Activated T-cell treated with anti-CD3 and anti-CD28 coated beads, Interleukin-2, amount 50 U/mL, for 24 hours (primary cell): Measurements from ENCODE around the gene WFDC1.

Experiments used
- DNase-seq: peaks from one replicate; pipeline ENCODE4 v3.0.0-alpha.2; 2020
- H3K27ac Mint-ChIP-seq: 2 replicates; pipeline ENCODE4 v1.8.0; 2020; ENCODE audit warnings: mild to moderate bottlenecking, mixed read lengths
- H3K27me3 Mint-ChIP-seq: 2 replicates; pipeline ENCODE4 v1.8.0; 2020; ENCODE audit warnings: mixed read lengths
- H3K36me3 Mint-ChIP-seq: 2 replicates; pipeline ENCODE4 v1.8.0; 2020; ENCODE audit warnings: low read depth, mixed read lengths
- H3K4me1 Mint-ChIP-seq: 2 replicates; pipeline ENCODE4 v1.8.0; 2020; ENCODE audit warnings: low read depth, mixed read lengths
- H3K4me3 Mint-ChIP-seq: 2 replicates; pipeline ENCODE4 v1.8.0; 2020; ENCODE audit warnings: mild to moderate bottlenecking, moderate library complexity, mixed read lengths
- H3K9me3 Mint-ChIP-seq: 2 replicates; pipeline ENCODE4 v1.8.0; 2020; ENCODE audit warnings: mixed read lengths

WFDC1 gene

GRCh38 chr16:84370723-84371552 is 76.3 kb downstream of the WFDC1 start:
- no peaks in the 10 kb centered on the region for H3K36me3 Mint-ChIP-seq
- no peak overlapping the region for H3K27ac Mint-ChIP-seq
- peaks cover 10% of the 10 kb centered on the region for H3K4me1 Mint-ChIP-seq
- H3K4me3 Mint-ChIP-seq = no peak overlapping the region
- peaks cover 65% of the 10 kb centered on the region for H3K27me3 Mint-ChIP-seq
- H3K9me3 Mint-ChIP-seq = no peaks in the 10 kb centered on the region
- DNase-seq = no peak

DNA sequence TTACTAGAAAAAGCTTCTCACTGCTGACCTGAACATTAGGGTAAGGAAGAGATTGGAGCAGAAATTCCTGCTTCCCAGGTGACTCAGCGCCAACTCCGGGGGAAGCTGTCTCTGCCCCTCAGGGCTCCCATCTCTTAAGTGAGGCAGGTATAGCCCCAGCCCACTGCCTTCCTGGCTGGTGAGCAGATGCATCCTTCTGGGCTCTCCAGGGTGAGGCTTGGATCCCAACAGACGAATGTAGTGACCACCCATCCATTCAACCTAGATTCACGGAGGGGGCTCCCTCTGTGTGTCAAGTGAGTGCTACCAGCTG is 76.8 kb downstream of the WFDC1 start:
- Mint-ChIP-seq H3K36me3 (no peaks in the 10 kb centered on the region), H3K9me3 (no peaks in the 10 kb centered on the region), H3K27me3 (peaks cover 63% of the 10 kb centered on the region), H3K27ac (no peak overlapping the region), H3K4me3 (no peak overlapping the region), H3K4me1 (peaks cover 10% of the 10 kb centered on the region)
- no peak for DNase-seq

DNA sequence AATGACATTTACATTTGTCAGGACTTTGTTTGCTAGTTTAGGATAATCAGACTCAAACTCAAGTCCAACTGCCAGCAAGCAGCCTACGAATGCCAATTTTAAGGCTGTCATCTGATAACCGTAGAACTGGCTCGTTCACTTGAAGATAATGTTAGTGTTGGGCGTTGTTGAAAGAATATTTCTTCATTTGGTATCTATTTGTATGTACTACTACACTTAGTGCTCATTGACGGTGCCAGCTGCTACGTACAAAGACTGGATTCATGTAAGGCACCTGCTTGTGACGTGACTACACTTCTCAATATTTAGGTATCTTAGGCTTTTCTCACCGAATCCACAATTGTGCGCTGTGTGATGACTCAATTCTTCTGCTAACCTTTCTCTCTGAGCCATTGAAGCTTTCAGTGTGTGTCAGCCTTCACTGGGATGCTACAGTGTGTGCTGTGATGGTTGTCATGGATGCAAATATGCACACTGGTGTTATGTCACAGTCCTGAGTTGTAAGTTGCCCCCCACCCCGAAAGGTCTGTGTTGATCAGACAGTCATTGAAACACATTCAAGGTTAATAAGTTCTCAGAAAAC is 79.3 kb downstream of the WFDC1 start:
- no peaks in the 10 kb centered on the region for H3K36me3 Mint-ChIP-seq
- H3K4me1 Mint-ChIP-seq = peaks cover 2% of the 10 kb centered on the region
- no peak overlapping the region for H3K4me3 Mint-ChIP-seq
- H3K27me3 Mint-ChIP-seq = peaks cover 45% of the 10 kb centered on the region
- no peak overlapping the region for H3K27ac Mint-ChIP-seq
- DNase-seq = no peak
- H3K9me3 Mint-ChIP-seq = no peaks in the 10 kb centered on the region

GRCh38 chr16:84378099-84378498 is 83.4 kb downstream of the WFDC1 start:
- Mint-ChIP-seq H3K36me3 (no peaks in the 10 kb centered on the region), H3K9me3 (no peaks in the 10 kb centered on the region), H3K4me1 (peaks cover 4% of the 10 kb centered on the region), H3K4me3 (no peak overlapping the region), H3K27ac (no peak overlapping the region), H3K27me3 (peaks cover 36% of the 10 kb centered on the region)
- DNase-seq = no peak

- Mint-ChIP-seq H3K27me3 (peaks cover 36% of the 10 kb centered on the region), H3K27ac (no peak overlapping the region), H3K36me3 (no peaks in the 10 kb centered on the region), H3K9me3 (no peaks in the 10 kb centered on the region), H3K4me3 (no peak overlapping the region), H3K4me1 (peaks cover 4% of the 10 kb centered on the region)
- DNase-seq = no peak
Observed at GRCh38 chr16:84378567-84378966, 83.9 kb downstream of the WFDC1 start.

DNA sequence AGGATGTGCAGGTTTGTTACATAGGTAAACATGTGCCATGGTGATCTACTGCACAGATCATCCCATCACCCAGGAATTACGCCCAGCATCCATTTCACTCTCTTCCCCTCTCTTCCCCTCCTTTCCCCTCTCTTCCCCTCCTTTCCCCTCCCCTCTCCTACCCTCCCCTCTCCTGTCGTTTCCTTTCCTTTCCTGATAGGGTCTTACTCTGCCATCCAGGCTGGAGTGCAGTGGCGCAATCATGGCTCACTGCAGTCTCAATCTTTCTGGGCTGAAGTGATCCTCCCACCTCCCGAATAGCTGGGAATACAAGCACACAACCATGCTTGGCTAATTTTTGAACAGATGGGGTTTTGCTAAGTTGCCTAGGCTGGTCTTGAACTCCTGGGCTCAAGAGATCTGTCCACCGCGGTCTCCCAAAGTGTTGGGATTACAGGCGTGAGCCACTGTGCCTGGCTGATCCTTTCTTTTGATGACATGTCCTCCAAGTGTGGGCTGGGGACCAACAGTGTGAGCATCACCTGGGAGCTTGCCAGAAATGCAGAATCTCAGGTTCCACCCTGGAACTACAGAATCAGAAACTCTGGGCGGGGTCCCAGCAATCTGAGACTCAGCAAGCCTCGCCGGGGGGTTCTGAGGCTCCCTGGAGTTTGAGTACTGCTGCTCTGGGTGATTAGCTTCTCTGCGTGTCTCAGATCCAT is 84.5 kb downstream of the WFDC1 start:
- H3K36me3 Mint-ChIP-seq = no peaks in the 10 kb centered on the region
- no peak for DNase-seq
- H3K4me1 Mint-ChIP-seq = peaks cover 4% of the 10 kb centered on the region
- no peak overlapping the region for H3K27ac Mint-ChIP-seq
- H3K9me3 Mint-ChIP-seq = no peaks in the 10 kb centered on the region
- peaks cover 36% of the 10 kb centered on the region for H3K27me3 Mint-ChIP-seq
- no peak overlapping the region for H3K4me3 Mint-ChIP-seq
